ENCODE data around the gene TLDC2. TPM values are rescaled to one million over a fixed set of nuclear protein-coding genes. Genes with fewer than 3 reads are reported as not detected.
"Not testable (repeated sequence)": the region's sequence is repeated elsewhere in the genome, so short reads cannot be mapped to it uniquely, and the experiment has no call there.

TLDC2 gene
- total RNA-seq, 1 experiment from 2014 or later: 0.32 TPM

DNA sequence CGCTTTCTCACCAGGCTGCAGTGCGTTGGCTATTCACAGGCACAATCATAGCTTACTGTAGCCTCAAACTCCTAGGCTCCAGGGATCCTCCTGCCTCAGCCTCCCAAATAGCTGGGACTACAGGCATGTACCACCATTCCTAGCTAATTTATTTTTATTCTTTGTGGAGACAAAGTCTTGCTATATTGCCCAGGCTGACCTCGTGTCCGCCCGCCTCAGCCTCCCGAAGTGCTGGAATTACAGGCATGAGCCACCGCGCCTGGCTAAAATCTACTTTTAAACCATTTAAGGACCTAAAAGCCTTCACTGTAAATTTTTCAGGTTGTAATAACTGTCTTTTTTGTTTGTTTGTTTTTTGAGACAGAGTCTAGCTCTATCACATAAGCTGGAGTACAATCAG is 60.4 kb downstream of the TLDC2 start:
- ATAC-seq (no peak), DNase-seq (ENCODE audit: low read depth, low spot score) (no peak)
- H3K79me2 ChIP-seq (ENCODE audit: insufficient read depth, low read length): no peaks in the 10 kb centered on the region
- intact Hi-C loops (cut with micrococcal nuclease): no loop called here
- H3K4me1 ChIP-seq (ENCODE audit: control insufficient read depth in 1 of 2, insufficient read depth in 2 of 2, low read length in 2 of 2): no peaks in the 10 kb centered on the region
- no TSS peak for BruUV-seq (replicated peaks)
- no peak overlapping the region for H3K27ac ChIP-seq (ENCODE audit: low read depth, low read length)
- no peaks in the 10 kb centered on the region for H4K20me1 ChIP-seq (ENCODE audit: insufficient read depth)
- POLR2A ChIA-PET: no interaction called here
- TF ChIP-seq EGR1 (IDR thresholded peaks at IDR 0.05; ENCODE audit: low read depth) (no peak), ELF1 (IDR thresholded peaks at IDR 0.05; ENCODE audit: borderline replicate concordance, low read depth) (no peak), FOSL1 (IDR thresholded peaks at IDR 0.05; ENCODE audit: low read depth) (no peak)
- TF ChIP-seq, protein P1, sequence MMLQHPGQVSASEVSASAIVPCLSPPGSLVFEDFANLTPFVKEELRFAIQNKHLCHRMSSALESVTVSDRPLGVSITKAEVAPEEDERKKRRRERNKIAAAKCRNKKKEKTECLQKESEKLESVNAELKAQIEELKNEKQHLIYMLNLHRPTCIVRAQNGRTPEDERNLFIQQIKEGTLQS (IDR thresholded peaks at IDR 0.05): no peak
- no peaks in the 10 kb centered on the region for H3K9me2 ChIP-seq (ENCODE audit: insufficient read depth)
- H3K27me3 ChIP-seq (ENCODE audit: insufficient read depth, low read length): no peaks in the 10 kb centered on the region
- no peak overlapping the region for H3K4me3 ChIP-seq (replicated peaks in 1 of 2; ENCODE audit: low read depth in 1 of 2, low read length in 2 of 2)
- H3K9ac ChIP-seq (ENCODE audit: low read length): no peak overlapping the region
- RAD21 ChIA-PET (ENCODE audit: low non-redundant PET in 1 of 2, low total read pairs in 2 of 2, uncharacterized antibody in 2 of 2, unreplicated experiment in 2 of 2): no interaction called here
- no peak overlapping the region for H3K4me2 ChIP-seq (ENCODE audit: low read length)
- CTCF ChIA-PET: no interaction called here
- H3K36me3 ChIP-seq (ENCODE audit: control insufficient read depth in 1 of 2, insufficient read depth in 2 of 2, low read length in 2 of 2): no peaks in the 10 kb centered on the region
- H3K9me3 ChIP-seq (ENCODE audit: control insufficient read depth in 1 of 2, insufficient read depth in 1 of 2, low read depth in 1 of 2, low read length in 2 of 2): no peaks in the 10 kb centered on the region
- H2AFZ ChIP-seq (ENCODE audit: low read depth, low read length, poor library complexity, severe bottlenecking): no peak overlapping the region

DNA sequence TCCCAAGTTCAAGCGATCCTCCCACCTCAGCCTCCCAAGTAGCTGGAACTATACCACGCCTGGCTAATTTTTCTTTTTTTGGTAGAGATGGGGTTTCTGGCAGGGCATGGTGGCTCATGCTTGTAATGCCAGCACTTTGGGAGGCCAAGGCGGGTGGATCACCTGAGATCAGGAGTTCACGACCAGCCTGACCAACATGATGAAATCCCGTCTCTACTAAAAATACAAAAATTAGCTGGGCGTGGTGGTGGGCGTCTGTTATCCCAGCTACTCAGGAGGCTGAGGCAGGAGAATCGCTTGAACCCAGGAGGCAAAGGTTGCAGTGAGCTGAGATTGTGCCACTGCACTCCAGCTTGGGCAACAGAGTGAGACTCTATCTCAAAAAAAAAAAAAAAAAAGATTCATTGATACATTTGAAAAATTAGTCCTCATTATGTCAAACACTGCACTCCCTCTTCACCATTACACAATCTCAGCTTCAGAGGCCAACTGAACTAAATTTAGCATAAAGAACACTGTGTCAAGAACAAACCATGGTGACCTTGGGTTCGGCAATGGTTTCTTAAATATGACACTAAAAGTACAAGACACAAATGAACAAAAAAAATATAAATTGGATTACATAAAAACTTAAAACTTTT is 60.9 kb downstream of the TLDC2 start:
- H3K36me3 ChIP-seq (ENCODE audit: control insufficient read depth in 1 of 2, insufficient read depth in 2 of 2, low read length in 2 of 2); H3K4me2 ChIP-seq (ENCODE audit: low read length); ATAC-seq; BruUV-seq (replicated peaks); POLR2A ChIA-PET; H3K27ac ChIP-seq (ENCODE audit: low read depth, low read length); H3K9me2 ChIP-seq (ENCODE audit: insufficient read depth); H2AFZ ChIP-seq (ENCODE audit: low read depth, low read length, poor library complexity, severe bottlenecking); H3K9me3 ChIP-seq (ENCODE audit: control insufficient read depth in 1 of 2, insufficient read depth in 1 of 2, low read depth in 1 of 2, low read length in 2 of 2); H3K4me3 ChIP-seq (replicated peaks in 1 of 2; ENCODE audit: low read depth in 1 of 2, low read length in 2 of 2); H3K27me3 ChIP-seq (ENCODE audit: insufficient read depth, low read length); DNase-seq (ENCODE audit: low read depth, low spot score); intact Hi-C loops (cut with micrococcal nuclease); H3K79me2 ChIP-seq (ENCODE audit: insufficient read depth, low read length); H3K9ac ChIP-seq (ENCODE audit: low read length); H3K4me1 ChIP-seq (ENCODE audit: control insufficient read depth in 1 of 2, insufficient read depth in 2 of 2, low read length in 2 of 2); H4K20me1 ChIP-seq (ENCODE audit: insufficient read depth); CTCF ChIA-PET; RAD21 ChIA-PET (ENCODE audit: low non-redundant PET in 1 of 2, low total read pairs in 2 of 2, uncharacterized antibody in 2 of 2, unreplicated experiment in 2 of 2): not testable (repeated sequence)
